ENCODE measurements around the gene TREML1. TPM values are rescaled to one million over a fixed set of nuclear protein-coding genes. Genes with fewer than 3 reads are reported as not detected.
A peak's percentile ranks its signal among the peaks of the same experiment; 100 is the strongest.
"Not testable (repeated sequence)": the region's sequence is repeated elsewhere in the genome, so short reads cannot be mapped to it uniquely, and the experiment has no call there.

TREML1 gene
- total and polyA plus RNA-seq, 7 experiments from 2014 or later, result 3.2 TPM; not detected in 6

DNA sequence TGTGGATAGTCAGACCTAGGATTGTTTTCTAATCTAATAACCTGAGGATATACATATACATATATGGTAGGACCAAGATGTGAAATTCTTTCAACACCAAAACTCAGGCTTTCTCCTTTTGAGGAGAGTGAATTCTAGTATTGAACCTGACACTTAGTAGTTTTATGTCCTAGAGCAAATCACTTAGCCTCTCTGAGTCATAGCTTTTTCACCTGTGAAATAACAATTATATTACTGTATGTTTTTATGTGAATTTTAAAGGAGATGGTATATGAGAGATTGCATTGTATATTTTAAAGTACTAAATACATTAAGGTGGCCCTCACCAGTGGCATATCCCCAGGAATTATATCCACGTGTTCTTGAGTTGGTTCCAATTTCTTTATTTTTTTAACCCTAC is 34.6 kb downstream of the TREML1 start:
- peaks cover 3 to 56% (median 32%) of the 10 kb centered on the region in 5 donors for H3K36me3 Mint-ChIP-seq
- intact Hi-C loops (cut with micrococcal nuclease), result no loop called here
- Histone ChIP-seq H3K27ac (ENCODE audit: low read depth, low read length) (no peak overlapping the region), H3K4me3 (ENCODE audit: low read length) (no peak overlapping the region), H3K4me1 (ENCODE audit: control insufficient read depth in 2 of 2, insufficient read depth in 2 of 2, low read length in 2 of 2) (no peaks in the 10 kb centered on the region), H3K9me3 (ENCODE audit: control insufficient read depth in 2 of 3, low read length in 3 of 3) (no peaks in the 10 kb centered on the region), H3K27me3 (ENCODE audit: control insufficient read depth in 2 of 2, insufficient read depth in 2 of 2, low read length in 2 of 2) (no peaks in the 10 kb centered on the region), H3K36me3 (ENCODE audit: control insufficient read depth in 2 of 3, insufficient read depth in 3 of 3, low read length in 3 of 3) (peaks cover 0 to 18% (median 0%) of the 10 kb centered on the region in 3 experiments)
- POLR2A ChIA-PET, result no interaction called here
- ATAC-seq (no peak), DNase-seq (no peak)
- H3K4me3 Mint-ChIP-seq, result no peak overlapping the region
- H3K27me3 Mint-ChIP-seq, result no peaks in the 10 kb centered on the region
- no peaks in the 10 kb centered on the region for H3K4me1 Mint-ChIP-seq
- CTCF ChIA-PET, result no interaction called here
- no peaks in the 10 kb centered on the region for H3K9me3 Mint-ChIP-seq
- H3K27ac Mint-ChIP-seq, result no peak overlapping the region

- H3K9me3 Mint-ChIP-seq; H3K4me1 ChIP-seq (ENCODE audit: control insufficient read depth in 2 of 2, insufficient read depth in 2 of 2, low read length in 2 of 2); POLR2A ChIA-PET; H3K4me1 Mint-ChIP-seq; CTCF ChIA-PET; intact Hi-C loops (cut with micrococcal nuclease); H3K27me3 ChIP-seq (ENCODE audit: control insufficient read depth in 2 of 2, insufficient read depth in 2 of 2, low read length in 2 of 2); H3K4me3 Mint-ChIP-seq; DNase-seq; H3K4me3 ChIP-seq (ENCODE audit: low read length); ATAC-seq; H3K27me3 Mint-ChIP-seq; H3K27ac Mint-ChIP-seq; H3K27ac ChIP-seq (ENCODE audit: low read depth, low read length); H3K9me3 ChIP-seq (ENCODE audit: control insufficient read depth in 2 of 3, low read length in 3 of 3); H3K36me3 ChIP-seq (ENCODE audit: control insufficient read depth in 2 of 3, insufficient read depth in 3 of 3, low read length in 3 of 3): not testable (repeated sequence)
- peaks cover 0 to 37% (median 18%) of the 10 kb centered on the region in 5 donors for H3K36me3 Mint-ChIP-seq
These were observed 39.1 kb downstream of the TREML1 start for GRCh38 chr6:41115027-41115426.

DNA sequence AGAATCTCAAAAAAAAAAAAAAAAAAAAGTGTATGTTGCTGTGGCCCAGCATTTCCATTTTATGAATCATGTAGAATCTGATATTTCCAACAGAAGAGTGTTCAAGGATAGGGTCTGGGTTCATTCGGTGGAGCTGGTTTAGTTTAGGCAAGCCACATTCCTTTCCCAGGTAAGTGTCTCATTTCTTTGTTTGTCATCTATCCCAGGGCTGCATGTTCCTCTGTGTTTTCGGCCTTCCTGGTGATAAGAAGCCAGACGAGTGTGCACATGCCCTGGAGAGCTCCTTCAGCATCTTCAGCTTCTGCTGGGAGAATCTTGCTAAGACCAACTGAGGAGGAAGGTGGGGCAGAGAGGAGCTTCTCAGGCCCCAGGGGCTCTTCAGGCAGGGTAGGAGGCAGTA is 43.1 kb downstream of the TREML1 start:
- Mint-ChIP-seq H3K27me3 (no peaks in the 10 kb centered on the region), H3K27ac (peak overlapping the region in 1 of 9 donors; percentile 23), H3K4me1 (no peaks in the 10 kb centered on the region), H3K9me3 (no peaks in the 10 kb centered on the region), H3K36me3 (peaks cover 0 to 29% (median 15%) of the 10 kb centered on the region in 5 donors), H3K4me3 (no peak overlapping the region)
- no peaks in the 10 kb centered on the region for H3K27me3 ChIP-seq (ENCODE audit: control insufficient read depth in 2 of 2, insufficient read depth in 2 of 2, low read length in 2 of 2)
- no peaks in the 10 kb centered on the region for H3K9me3 ChIP-seq (ENCODE audit: control insufficient read depth in 2 of 3, low read length in 3 of 3)
- no peaks in the 10 kb centered on the region for H3K4me1 ChIP-seq (ENCODE audit: control insufficient read depth in 2 of 2, insufficient read depth in 2 of 2, low read length in 2 of 2)
- peaks cover 0 to 4% (median 0%) of the 10 kb centered on the region in 3 experiments for H3K36me3 ChIP-seq (ENCODE audit: control insufficient read depth in 2 of 3, insufficient read depth in 3 of 3, low read length in 3 of 3)
- no peak overlapping the region for H3K4me3 ChIP-seq (ENCODE audit: low read length)
- ATAC-seq (no peak), DNase-seq (no peak)
- POLR2A ChIA-PET, result no interaction called here
- intact Hi-C loops (cut with micrococcal nuclease), result no loop called here
- no peak overlapping the region for H3K27ac ChIP-seq (ENCODE audit: low read depth, low read length)
- CTCF ChIA-PET, result no interaction called here

- DNase-seq (no peak), ATAC-seq (no peak)
- Mint-ChIP-seq H3K27ac (no peak overlapping the region), H3K36me3 (peaks cover 8 to 24% (median 15%) of the 10 kb centered on the region in 5 donors), H3K27me3 (no peaks in the 10 kb centered on the region), H3K4me3 (no peak overlapping the region), H3K9me3 (no peaks in the 10 kb centered on the region), H3K4me1 (peaks cover 0 to 16% (median 7%) of the 10 kb centered on the region in 7 donors)
- peaks cover 2 to 21% (median 4%) of the 10 kb centered on the region in 3 experiments for H3K36me3 ChIP-seq (ENCODE audit: control insufficient read depth in 2 of 3, insufficient read depth in 3 of 3, low read length in 3 of 3)
- no peaks in the 10 kb centered on the region for H3K9me3 ChIP-seq (ENCODE audit: control insufficient read depth in 2 of 3, low read length in 3 of 3)
- H3K4me1 ChIP-seq (ENCODE audit: control insufficient read depth in 2 of 2, insufficient read depth in 2 of 2, low read length in 2 of 2), result no peaks in the 10 kb centered on the region
- H3K27ac ChIP-seq (ENCODE audit: low read depth, low read length), result no peak overlapping the region
- POLR2A ChIA-PET, result interaction anchor here (0.6 kb wide), 1 partner anchor 16 kb away, joined by 6 read pairs; no protein-coding TSS in a partner anchor
- no peak overlapping the region for H3K4me3 ChIP-seq (ENCODE audit: low read length)
- intact Hi-C loops (cut with micrococcal nuclease), result no loop called here
- CTCF ChIA-PET, result no interaction called here
- H3K27me3 ChIP-seq (ENCODE audit: control insufficient read depth in 2 of 2, insufficient read depth in 2 of 2, low read length in 2 of 2), result no peaks in the 10 kb centered on the region
These were observed 50.3 kb downstream of the TREML1 start for GRCh38 chr6:41103847-41104246.

DNA sequence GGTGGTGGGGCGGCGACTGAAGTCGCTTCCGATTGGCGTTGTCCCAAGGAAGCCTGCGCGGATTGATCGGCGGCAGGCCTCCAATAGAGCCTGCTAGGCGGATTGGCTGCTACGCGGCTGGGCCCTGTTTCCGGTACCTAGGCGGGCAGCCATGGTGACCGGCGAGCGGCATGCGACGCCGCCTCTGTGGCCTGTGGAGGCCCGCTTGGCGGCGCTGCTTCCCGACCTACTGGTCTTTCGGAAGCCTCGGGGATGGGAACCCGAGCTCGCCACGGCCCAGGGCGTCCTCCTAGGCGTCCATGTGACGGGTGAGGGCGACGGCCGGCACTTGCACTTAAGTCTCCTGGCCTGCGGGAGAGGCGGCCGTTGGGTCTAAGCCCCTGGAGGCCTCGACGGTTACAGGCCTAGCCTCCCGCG is 53.3 kb downstream of the TREML1 start:
- POLR2A ChIA-PET, result no interaction called here
- H3K4me3 Mint-ChIP-seq, result peak overlapping the region in 3 of 10 donors; percentile 29 to 58 (median 39)
- peak in 2 of 9 donors; percentile 43 to 59 for DNase-seq

More for the DNA sequence above, 53.3 kb downstream of the TREML1 start:
- H3K4me1 Mint-ChIP-seq, result peaks cover 0 to 25% (median 17%) of the 10 kb centered on the region in 7 donors
- H3K27me3 ChIP-seq (ENCODE audit: control insufficient read depth in 2 of 2, insufficient read depth in 2 of 2, low read length in 2 of 2), result no peaks in the 10 kb centered on the region
- H3K4me3 ChIP-seq (ENCODE audit: low read length), result no peak overlapping the region
- no peak overlapping the region for H3K27ac ChIP-seq (ENCODE audit: low read depth, low read length)
- H3K9me3 Mint-ChIP-seq, result no peaks in the 10 kb centered on the region
- H3K27ac Mint-ChIP-seq, result peak overlapping the region in 3 of 9 donors; percentile 65 to 81 (median 72)
- CTCF ChIA-PET, result no interaction called here
- H3K27me3 Mint-ChIP-seq, result no peaks in the 10 kb centered on the region
- no peak for ATAC-seq
- H3K36me3 Mint-ChIP-seq, result peaks cover 26 to 42% (median 28%) of the 10 kb centered on the region in 5 donors
- no peaks in the 10 kb centered on the region for H3K9me3 ChIP-seq (ENCODE audit: control insufficient read depth in 2 of 3, low read length in 3 of 3)
- intact Hi-C loops (cut with micrococcal nuclease), result no loop called here
- peaks cover 24 to 50% (median 26%) of the 10 kb centered on the region in 3 experiments for H3K36me3 ChIP-seq (ENCODE audit: control insufficient read depth in 2 of 3, insufficient read depth in 3 of 3, low read length in 3 of 3)
- H3K4me1 ChIP-seq (ENCODE audit: control insufficient read depth in 2 of 2, insufficient read depth in 2 of 2, low read length in 2 of 2), result no peaks in the 10 kb centered on the region

Other genes starting within 250 kb of the TREML1 start
- 1 to 10 TPM; 2.2 to 7.2 (median 4.3) TPM for gene UNC5CL, start 115.1 kb downstream of the TREML1 start, total RNA-seq
- gene UNC5CL, start 115.1 kb downstream of the TREML1 start, polyA plus RNA-seq, result under 1 TPM; 0.24 to 0.98 TPM
- gene TSPO2, start 111.9 kb downstream of the TREML1 start, total RNA-seq, result not detected
- not detected for gene TSPO2, start 111.9 kb downstream of the TREML1 start, polyA plus RNA-seq
- gene APOBEC2, start 101.1 kb downstream of the TREML1 start, total RNA-seq, result not detected
- under 1 TPM; 0.25 to 0.83 TPM for gene APOBEC2, start 101.1 kb downstream of the TREML1 start, polyA plus RNA-seq
- gene OARD1, start 82.0 kb downstream of the TREML1 start, total RNA-seq, result 10 to 100 TPM; 31.1 to 55.8 (median 39.9) TPM
- 10 to 100 TPM; 44.6 to 55.8 TPM for gene OARD1, start 82.0 kb downstream of the TREML1 start, polyA plus RNA-seq
- gene NFYA, start 81.4 kb downstream of the TREML1 start, total RNA-seq, result 10 to 100 TPM; 31.6 to 63.3 (median 35.9) TPM
- gene NFYA, start 81.4 kb downstream of the TREML1 start, polyA plus RNA-seq, result 10 to 100 TPM; 18.6 to 37.8 TPM
- 1 to 10 TPM in 2 of 5 experiments, not detected in 3; 3.1 to 3.2 TPM for gene TREM2, start 8.8 kb upstream of the TREML1 start, total RNA-seq
- not detected for gene TREM2, start 8.8 kb upstream of the TREML1 start, polyA plus RNA-seq
- 10 to 100 TPM in 1 of 5 experiments, 1 to 10 TPM in 2, under 1 TPM in 2; 0.54 to 19.8 (median 3.7) TPM for gene TREML2, start 46.8 kb upstream of the TREML1 start, total RNA-seq
- gene TREML2, start 46.8 kb upstream of the TREML1 start, polyA plus RNA-seq, result 1 to 10 TPM; 1.8 to 5.4 TPM
- 1 to 10 TPM in 1 of 5 experiments, not detected in 4; 3.1 TPM for gene TREML4, start 74.0 kb upstream of the TREML1 start, total RNA-seq
- not detected for gene TREML4, start 74.0 kb upstream of the TREML1 start, polyA plus RNA-seq
- 100 to 1,000 TPM in 1 of 5 experiments, 10 to 100 TPM in 1, not detected in 3; 15.9 to 251 TPM for gene TREM1, start 132.3 kb upstream of the TREML1 start, total RNA-seq
- not detected for gene TREM1, start 132.3 kb upstream of the TREML1 start, polyA plus RNA-seq
- gene NCR2, start 181.3 kb upstream of the TREML1 start, total RNA-seq, result not detected
- gene NCR2, start 181.3 kb upstream of the TREML1 start, polyA plus RNA-seq, result not detected